ENCODE data around the gene OPTC.

DNA sequence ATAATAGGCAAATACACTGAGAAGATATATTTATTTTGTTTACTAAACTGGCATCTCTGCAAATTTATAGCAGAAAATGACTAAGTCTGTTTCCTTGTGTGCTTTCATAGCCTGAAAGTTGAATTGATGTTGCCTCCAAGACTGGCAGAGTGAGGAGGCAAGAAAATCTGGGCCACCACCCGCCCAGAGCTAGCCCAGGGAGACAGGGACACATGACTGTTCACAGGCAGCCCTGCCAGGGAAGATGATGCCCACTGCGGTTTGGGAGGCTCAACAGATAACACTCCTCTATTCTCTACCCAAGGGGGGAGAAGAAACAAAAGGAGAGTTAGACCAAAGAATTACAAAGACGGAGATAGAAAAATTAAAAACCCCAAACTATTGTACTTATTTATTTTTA, 37.1 kb downstream of the OPTC start:
- TF ChIP-seq POLR2A (IDR thresholded peaks at IDR 0.05; ENCODE audit: low read depth, low read length), result no peak
- TF ChIP-seq POLR2AphosphoS5 (IDR thresholded peaks at IDR 0.05; ENCODE audit: low read depth, low read length), result no peak
